OCI-LY7 (cell line): ENCODE measurements around the gene IRGC.

Source experiments
- CTCF ChIP-seq: fragments of 200-600 bp; sonication (generic); conservative IDR thresholded peaks from 2 replicates; pipeline ENCODE4 v1.5.1; 2014; ENCODE audit warnings: mild to moderate bottlenecking, antibody characterized with exemption, low read length, moderate library complexity, mixed read lengths
- EZH2phosphoT487 ChIP-seq: fragments of 200-600 bp; sonication (generic); IDR thresholded peaks from 2 replicates; pipeline ENCODE4 v1.6.1; 2018; ENCODE audit warnings: low read depth, borderline replicate concordance, mild to moderate bottlenecking, mixed run types, antibody characterized with exemption, low read length, moderate library complexity, mixed read lengths

GRCh38 chr19:43697295-43697694, 18.6 kb upstream of the IRGC start:
- TF ChIP-seq CTCF = no peak
- TF ChIP-seq EZH2phosphoT487 = no peak
